Stimulated activated CD8-positive, alpha-beta memory T cell treated with anti-CD3 and anti-CD28 coated beads, Interleukin-7, amount 100 ng/mL, for 1 hour (primary cell): ENCODE data around the gene ETS2.

ENCODE experiments used
- DNase-seq, 2 donors: peaks; one replicate each; pipeline ENCODE4 v3.0.0-alpha.2; 2020; ENCODE audit warnings: low read depth in 2 of 2

The ETS2 gene

GRCh38 chr21:38805328-38806152 lies at the start of gene ETS2:
Gene ETS2 (plus strand): TSS chr21:38805929. CDS start chr21:38810035, 4,106 bp downstream.
- peak; percentile 40 to 42 for DNase-seq

DNA sequence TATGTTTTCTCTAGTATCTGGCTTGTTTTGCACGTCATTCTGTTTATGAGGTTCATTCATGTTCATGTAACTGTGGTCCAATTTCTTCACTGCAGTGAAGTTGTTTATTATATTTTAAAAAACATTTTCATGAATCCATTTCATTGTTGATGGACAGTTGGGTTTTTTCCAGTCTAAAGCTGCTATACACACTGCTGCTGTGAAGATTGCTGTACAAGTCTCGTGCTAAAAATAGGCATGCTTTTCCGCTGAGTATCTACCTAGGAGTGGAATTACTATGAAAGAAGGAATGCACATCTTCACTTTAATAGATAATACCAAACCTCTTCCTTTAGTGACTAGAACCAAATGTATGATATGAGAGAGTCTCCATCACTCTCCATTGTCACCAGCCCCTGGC lies 49.0 kb upstream of the ETS2 start:
- DNase-seq, result no peak

GRCh38 chr21:38758501-38759214 lies 47.1 kb upstream of the ETS2 start:
- no peak for DNase-seq

DNA sequence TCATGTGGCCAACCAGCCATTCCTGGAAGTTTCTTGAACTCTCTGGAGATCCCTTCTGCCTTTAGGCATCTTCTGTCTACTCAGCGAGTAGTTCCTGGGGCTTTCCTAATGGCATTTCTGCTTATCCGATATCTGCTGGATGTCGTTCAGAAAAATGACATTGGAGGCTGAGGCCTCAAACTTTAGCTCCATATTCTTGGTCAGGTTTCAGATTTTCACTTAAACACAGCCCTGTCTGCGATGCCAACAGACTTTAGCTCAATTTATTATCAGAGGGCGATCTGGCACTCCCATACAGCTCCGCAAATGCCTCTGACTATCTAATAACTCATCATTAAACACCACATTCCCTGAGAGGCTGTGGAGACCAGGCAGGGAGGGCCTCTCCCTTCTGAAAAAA lies 46.3 kb upstream of the ETS2 start:
- DNase-seq, result no peak

DNA sequence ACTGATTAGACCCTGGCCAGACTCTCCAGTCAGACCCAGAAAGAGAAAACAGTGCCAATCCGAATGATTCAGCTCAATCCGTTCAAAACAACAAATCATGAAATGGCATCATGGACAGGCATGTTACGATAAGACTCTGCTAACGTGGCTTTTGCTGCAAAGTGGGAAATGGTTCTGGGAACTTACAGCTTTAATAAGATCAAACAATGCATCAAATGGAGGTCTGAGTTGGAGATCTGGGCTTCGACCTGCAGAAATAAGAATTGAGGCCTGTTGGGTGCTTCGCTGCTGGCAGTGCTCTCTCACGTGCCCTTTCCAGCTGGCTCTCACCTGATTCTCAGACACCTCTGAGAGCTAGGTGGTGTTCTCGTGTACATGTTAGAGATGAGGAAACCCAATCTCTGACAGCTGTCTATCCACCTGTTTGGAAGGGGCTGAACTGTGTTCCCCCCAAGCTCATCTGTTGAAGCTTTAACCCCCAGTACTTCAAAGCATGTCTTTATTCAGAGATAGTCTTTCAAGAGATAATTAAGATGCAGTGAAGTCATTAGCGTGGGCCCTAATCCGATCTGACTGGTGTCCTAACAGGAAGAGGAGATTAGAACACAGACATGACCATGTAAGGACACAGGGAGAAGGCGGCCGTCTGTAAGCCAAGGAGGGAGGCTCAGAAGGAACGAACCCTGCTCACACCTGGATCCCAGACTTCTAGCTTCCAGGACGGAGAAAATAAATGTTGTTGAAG lies 45.5 kb upstream of the ETS2 start:
- no peak for DNase-seq

- DNase-seq, result no peak
Measured at GRCh38 chr21:38760762-38761155, 45.0 kb upstream of the ETS2 start.

DNA sequence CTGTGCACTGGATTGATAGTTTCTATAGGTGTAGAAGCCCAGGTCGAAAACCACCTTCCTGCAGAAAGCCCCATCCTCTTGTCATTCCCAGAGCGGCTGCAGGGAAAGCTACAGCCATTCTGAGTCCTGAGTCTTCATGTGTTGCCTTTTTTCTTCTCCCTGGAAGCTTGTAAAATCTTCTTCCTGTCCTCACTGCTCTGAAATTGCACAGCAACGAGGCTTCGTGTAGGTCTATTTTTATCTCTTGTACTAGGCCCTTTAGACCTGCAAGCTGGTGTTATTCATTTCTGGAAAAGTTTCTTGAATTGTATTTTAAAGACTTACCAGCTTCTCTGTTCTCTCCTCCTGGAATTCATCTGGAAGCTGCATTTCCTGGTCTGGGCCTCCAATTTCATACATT lies 44.2 kb upstream of the ETS2 start:
- DNase-seq, result no peak

DNA sequence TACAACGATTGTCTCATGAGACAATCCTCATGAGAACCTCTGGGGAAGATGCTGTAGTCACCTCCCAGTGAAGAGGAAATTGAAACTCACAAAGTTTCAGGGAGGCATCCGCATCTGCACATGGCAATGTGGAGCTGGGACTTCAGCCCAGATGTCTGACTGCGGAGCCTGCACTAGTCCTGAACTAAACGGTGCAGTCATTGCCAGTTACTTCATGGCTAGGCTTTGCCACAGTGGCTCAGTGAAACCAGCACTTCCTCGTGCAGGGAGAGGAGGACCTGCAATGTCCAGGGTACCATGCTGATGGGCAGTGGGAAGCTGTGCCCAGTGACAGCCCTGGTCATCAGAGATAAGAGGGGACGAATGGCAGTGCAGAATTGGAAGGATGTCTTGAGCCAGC lies 40.7 kb upstream of the ETS2 start:
- DNase-seq, result no peak

- peak in 1 of 2 donors; percentile 8 for DNase-seq
Measured at GRCh38 chr21:38766987-38767722, 38.6 kb upstream of the ETS2 start.

DNA sequence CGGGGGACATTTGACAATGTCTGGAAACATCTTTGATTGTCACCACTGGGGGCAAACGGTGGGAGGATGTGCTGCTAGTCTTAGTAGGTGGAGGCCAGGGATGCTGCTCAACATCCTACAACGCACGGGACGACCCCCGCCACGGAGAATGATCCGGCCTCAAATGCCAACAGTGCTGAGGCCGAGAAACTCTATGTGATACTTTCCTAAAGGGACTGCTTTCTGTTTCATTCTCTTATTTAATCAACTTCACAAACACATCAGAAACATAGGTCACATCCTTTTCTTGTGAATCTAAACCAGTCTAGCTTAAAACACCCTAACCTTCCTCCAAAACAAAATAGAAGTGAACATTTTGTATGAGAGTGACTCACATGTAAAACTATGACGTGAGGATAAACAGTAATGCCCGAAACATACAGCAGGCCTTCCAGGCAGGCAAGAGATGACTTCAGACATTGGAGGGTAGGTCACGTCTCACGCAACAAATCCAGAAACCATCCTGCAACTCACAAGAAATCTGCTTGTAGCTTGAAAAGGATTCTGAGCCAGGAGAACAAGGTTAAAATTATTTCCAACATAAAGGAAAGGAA lies 37.2 kb upstream of the ETS2 start:
- DNase-seq, result no peak

DNA sequence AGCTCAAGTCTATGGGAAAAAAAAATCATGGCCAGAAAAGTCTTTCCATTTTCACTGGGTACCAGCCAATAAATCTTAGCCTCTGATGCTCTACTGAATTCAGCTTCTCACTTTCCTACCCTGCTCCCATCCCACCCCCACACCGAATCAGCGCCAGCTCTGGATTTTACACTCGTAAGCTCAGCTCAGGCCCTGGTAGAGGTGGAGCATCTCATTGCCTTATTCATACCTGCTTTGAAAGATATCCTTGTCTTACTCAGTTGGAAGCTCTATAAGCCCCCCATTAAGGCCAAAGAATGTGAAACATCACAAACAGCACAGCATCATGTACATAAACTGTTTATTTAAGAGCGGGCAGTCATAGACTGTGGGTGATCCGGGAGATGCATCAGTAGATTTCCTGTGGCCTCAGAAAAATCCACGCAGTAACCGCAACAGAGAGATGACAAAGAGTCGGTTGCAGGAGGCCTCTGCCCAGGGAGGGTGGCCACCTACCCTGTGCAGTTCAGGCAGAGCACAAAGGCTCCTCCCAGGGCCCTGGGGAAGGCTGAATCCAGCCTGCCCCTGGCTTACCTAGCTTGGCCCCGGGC lies 36.4 kb upstream of the ETS2 start:
- DNase-seq, result no peak

GRCh38 chr21:38770660-38771059 lies 35.1 kb upstream of the ETS2 start:
- no peak for DNase-seq

DNA sequence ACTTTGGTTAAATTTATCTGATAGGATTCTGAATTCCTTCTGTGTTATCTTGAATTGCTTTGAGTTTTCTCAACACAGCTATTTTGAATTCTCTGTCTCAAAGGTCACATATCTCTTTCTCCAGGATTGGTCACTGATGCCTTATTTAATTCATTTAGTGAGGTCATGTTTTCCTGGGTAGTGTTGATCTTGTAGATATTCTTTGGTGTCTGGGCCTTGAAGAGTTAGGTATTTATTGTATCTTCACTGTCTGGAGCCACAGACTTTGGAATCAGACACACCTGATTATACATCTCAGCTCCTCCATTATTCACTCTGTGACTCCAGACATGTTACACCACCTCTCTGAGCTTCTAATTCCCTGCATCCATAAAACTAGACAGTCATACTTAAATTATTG lies 34.2 kb upstream of the ETS2 start:
- no peak for DNase-seq

- no peak for DNase-seq
Measured at GRCh38 chr21:38772646-38773045, 33.1 kb upstream of the ETS2 start.

- DNase-seq, result no peak
Measured at GRCh38 chr21:38773099-38774061, 32.3 kb upstream of the ETS2 start.

GRCh38 chr21:38774152-38774551 lies 31.6 kb upstream of the ETS2 start:
- DNase-seq, result no peak

- DNase-seq, result no peak
Measured at GRCh38 chr21:38774586-38775285, 31.0 kb upstream of the ETS2 start.

DNA sequence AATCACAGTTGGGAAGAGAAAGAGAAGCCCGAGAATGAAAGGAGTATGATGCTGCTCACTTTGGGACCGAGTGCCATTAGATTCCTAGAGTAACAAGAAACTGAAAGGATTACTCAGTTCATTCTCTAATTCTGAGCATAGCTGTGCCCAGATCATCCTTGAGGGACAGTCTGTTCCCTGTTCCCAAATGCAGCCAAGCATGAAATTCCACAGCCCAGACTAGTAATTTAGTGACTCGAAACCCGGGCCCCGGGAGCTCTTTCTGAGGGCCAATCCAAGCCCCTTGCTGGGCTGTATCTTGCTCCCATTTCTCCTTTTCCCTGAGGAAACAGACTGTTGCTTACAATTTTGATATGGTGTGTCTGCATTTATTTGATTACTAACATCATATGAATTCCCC lies 30.0 kb upstream of the ETS2 start:
- DNase-seq, result no peak

DNA sequence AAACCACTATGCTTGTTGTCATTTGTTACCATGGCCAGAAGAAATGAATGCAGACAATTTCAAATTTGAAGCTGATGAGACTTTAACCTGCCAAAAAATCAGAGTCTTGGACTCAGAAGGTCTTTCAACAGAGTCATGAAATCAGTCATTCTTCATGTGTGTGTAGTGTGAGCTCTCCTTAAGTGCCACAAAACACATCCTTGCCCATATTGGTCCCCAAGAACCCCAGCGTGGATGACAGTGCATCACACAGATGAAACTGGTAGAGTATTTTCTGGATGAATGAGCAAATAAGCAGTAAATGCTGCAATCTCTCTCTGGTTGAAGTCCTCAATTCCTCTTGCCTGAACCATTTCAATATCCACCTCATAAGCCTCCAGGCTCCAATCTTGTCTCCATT lies 28.7 kb upstream of the ETS2 start:
- no peak for DNase-seq
